Measurements from ENCODE around the gene PPP2R3B.

PPP2R3B gene

DNA sequence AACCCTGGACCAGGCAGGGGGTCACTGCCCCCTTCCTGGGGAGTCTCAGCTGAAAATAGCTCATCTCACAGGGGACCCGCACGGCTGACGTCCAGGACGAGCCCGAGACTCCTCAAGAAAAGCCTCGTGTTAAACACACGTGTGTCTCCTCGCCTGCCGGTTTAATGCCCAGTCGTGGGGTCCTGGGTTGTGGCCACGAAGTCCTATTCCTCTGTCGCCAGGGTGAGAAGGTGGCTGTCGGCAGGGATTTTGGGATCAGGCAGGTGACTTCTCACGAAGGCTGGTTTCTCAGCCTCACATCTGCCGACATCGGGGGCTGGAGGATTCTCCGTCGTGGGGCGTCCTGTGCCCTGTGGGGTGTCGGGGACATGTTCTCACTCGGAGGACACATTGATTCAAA is 44.3 kb upstream of the PPP2R3B start:
- no peak for TF ChIP-seq POLR2AphosphoS5 (IDR thresholded peaks at IDR 0.05; ENCODE audit: low read depth, low read length)
- TF ChIP-seq, protein P1, sequence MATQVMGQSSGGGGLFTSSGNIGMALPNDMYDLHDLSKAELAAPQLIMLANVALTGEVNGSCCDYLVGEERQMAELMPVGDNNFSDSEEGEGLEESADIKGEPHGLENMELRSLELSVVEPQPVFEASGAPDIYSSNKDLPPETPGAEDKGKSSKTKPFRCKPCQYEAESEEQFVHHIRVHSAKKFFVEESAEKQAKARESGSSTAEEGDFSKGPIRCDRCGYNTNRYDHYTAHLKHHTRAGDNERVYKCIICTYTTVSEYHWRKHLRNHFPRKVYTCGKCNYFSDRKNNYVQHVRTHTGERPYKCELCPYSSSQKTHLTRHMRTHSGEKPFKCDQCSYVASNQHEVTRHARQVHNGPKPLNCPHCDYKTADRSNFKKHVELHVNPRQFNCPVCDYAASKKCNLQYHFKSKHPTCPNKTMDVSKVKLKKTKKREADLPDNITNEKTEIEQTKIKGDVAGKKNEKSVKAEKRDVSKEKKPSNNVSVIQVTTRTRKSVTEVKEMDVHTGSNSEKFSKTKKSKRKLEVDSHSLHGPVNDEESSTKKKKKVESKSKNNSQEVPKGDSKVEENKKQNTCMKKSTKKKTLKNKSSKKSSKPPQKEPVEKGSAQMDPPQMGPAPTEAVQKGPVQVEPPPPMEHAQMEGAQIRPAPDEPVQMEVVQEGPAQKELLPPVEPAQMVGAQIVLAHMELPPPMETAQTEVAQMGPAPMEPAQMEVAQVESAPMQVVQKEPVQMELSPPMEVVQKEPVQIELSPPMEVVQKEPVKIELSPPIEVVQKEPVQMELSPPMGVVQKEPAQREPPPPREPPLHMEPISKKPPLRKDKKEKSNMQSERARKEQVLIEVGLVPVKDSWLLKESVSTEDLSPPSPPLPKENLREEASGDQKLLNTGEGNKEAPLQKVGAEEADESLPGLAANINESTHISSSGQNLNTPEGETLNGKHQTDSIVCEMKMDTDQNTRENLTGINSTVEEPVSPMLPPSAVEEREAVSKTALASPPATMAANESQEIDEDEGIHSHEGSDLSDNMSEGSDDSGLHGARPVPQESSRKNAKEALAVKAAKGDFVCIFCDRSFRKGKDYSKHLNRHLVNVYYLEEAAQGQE (IDR thresholded peaks at IDR 0.05; ENCODE audit: insufficient read depth in 1 of 2, low read depth in 2 of 2, low read length in 2 of 2) = no peak
- no peak for TF ChIP-seq SIN3A (IDR thresholded peaks at IDR 0.05; ENCODE audit: borderline replicate concordance, insufficient read depth, low read length)
- no peak for TF ChIP-seq TAF1 (IDR thresholded peaks at IDR 0.05; ENCODE audit: borderline replicate concordance, insufficient read depth, low read length)
- no peak for TF ChIP-seq FOXP2 (optimal IDR thresholded peaks at IDR 0.05; ENCODE audit: borderline replicate concordance, extremely low read depth, extremely low read length, insufficient read depth)

DNA sequence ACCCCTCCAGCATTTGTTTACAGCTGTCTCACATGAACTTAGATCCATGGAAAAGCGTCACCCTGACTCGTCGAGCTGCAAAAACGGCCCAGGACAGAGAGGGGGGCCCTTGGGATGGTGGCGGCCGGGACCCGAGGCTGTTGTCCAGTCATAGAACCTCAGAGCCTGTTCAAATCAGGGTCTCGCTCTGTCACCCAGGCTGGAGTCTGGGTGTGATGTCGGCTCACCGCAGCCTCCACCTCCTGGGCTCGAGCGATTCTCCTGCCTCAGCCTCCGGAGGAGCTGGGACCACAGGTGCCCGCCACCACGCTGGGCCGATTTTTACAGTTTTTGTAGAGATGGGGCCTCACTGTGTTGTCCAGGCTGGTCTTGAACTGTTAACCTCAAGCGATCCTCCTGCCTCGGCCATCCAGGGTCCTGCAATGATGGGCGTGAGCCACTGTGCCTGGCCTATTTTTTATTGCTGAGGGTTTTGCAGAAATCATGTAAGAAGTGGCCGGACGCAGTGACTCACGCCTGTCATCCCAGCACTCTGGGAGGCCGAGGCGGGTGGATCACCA is 42.6 kb upstream of the PPP2R3B start:
- TF ChIP-seq, protein P1 (IDR thresholded peaks at IDR 0.05; ENCODE audit: insufficient read depth in 1 of 2, low read depth in 2 of 2, low read length in 2 of 2) = no peak
- TF ChIP-seq SIN3A (IDR thresholded peaks at IDR 0.05; ENCODE audit: borderline replicate concordance, insufficient read depth, low read length) (no peak), TAF1 (IDR thresholded peaks at IDR 0.05; ENCODE audit: borderline replicate concordance, insufficient read depth, low read length) (no peak), FOXP2 (optimal IDR thresholded peaks at IDR 0.05; ENCODE audit: borderline replicate concordance, extremely low read depth, extremely low read length, insufficient read depth) (no peak), POLR2AphosphoS5 (IDR thresholded peaks at IDR 0.05; ENCODE audit: low read depth, low read length) (no peak)

DNA sequence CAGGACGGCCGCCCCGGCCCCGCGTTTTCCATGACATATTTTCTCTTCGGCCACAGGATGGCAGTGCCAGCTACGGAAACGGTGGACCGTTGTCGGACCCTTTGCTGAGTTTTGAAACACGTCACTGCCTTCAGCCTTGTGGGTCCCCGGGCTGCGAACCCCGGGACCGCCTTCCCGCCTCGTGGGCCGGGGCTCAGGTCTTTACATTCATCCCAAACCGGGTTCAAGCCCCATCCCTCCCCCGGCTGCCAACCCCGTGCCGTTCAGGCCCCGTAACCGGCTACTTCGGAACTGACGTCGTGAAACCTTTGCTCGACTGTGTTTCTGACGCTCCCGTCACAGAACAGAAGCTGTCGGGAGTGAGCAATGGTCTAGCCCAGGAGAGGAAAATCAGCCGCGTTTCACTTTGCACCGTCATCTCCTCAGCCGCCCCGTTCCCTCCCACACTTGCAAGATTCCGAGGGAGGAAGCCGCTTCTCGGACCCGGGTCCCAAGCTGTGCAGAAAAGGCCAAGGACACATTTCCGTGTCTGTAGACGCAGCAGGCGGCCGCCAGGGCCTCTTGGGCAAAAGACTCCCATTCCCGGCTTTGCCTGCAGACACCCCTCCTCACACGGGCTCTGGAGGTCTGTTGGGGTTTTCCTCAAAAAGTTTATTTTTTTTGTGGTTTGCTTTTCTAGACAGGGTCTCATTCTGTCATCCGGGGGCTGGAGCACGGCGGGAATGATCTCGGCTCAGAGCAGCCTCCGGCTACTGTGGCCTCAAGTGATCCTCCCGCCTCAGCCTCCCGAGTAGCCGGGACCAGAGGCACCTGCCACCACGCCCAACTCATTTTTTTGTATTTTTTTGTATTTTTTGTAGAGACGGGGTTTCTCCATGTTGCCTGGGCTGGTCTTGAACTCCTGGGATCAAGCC is 41.4 kb upstream of the PPP2R3B start:
- TF ChIP-seq SIN3A (IDR thresholded peaks at IDR 0.05; ENCODE audit: borderline replicate concordance, insufficient read depth, low read length) (no peak), FOXP2 (optimal IDR thresholded peaks at IDR 0.05; ENCODE audit: borderline replicate concordance, extremely low read depth, extremely low read length, insufficient read depth) (no peak), POLR2AphosphoS5 (IDR thresholded peaks at IDR 0.05; ENCODE audit: low read depth, low read length) (no peak), TAF1 (IDR thresholded peaks at IDR 0.05; ENCODE audit: borderline replicate concordance, insufficient read depth, low read length) (no peak)
- TF ChIP-seq, protein P1 (IDR thresholded peaks at IDR 0.05; ENCODE audit: insufficient read depth in 1 of 2, low read depth in 2 of 2, low read length in 2 of 2) = no peak

DNA sequence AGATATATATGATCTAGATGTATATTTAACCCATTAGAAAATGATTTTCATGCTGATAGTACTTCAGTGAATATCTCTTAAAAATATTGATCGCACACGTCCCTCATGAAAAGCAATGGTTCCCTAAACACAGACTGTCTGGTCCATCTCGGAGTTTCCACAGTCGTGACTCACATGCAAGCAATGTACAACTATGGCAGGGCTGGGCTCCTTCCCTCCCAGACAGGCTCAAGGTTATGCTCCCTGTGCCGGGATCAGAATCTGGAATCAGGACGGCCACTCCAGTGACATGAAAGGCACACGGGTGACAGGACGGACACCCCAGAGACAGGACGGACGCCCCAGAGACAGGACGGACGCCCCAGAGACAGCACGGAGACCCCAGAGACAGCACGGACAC is 40.2 kb upstream of the PPP2R3B start:
- TF ChIP-seq TAF1 (IDR thresholded peaks at IDR 0.05; ENCODE audit: borderline replicate concordance, insufficient read depth, low read length) (no peak), SIN3A (IDR thresholded peaks at IDR 0.05; ENCODE audit: borderline replicate concordance, insufficient read depth, low read length) (no peak), FOXP2 (optimal IDR thresholded peaks at IDR 0.05; ENCODE audit: borderline replicate concordance, extremely low read depth, extremely low read length, insufficient read depth) (no peak), POLR2AphosphoS5 (IDR thresholded peaks at IDR 0.05; ENCODE audit: low read depth, low read length) (no peak)
- TF ChIP-seq, protein P1 (IDR thresholded peaks at IDR 0.05; ENCODE audit: insufficient read depth in 1 of 2, low read depth in 2 of 2, low read length in 2 of 2) = no peak
